Raji (cell line): ENCODE data around the gene MARCHF7.

Experiments
- POLR2A ChIP-seq: IDR thresholded peaks from 2 replicates; pipeline ENCODE4 v1.6.1; 2011; ENCODE audit warnings: low read depth, low read length, control low read depth; ENCODE audit not compliant: insufficient read depth

MARCHF7 gene

GRCh38 chr2:159753797-159754196, 41.5 kb downstream of the MARCHF7 start:
- TF ChIP-seq POLR2A = no peak

GRCh38 chr2:159755014-159755413, 42.7 kb downstream of the MARCHF7 start:
- no peak for TF ChIP-seq POLR2A

- TF ChIP-seq POLR2A = no peak
Measured at GRCh38 chr2:159755788-159756187, 43.5 kb downstream of the MARCHF7 start.

- no peak for TF ChIP-seq POLR2A
Measured at GRCh38 chr2:159758239-159758638, 45.9 kb downstream of the MARCHF7 start.

GRCh38 chr2:159758686-159759085, 46.4 kb downstream of the MARCHF7 start:
- no peak for TF ChIP-seq POLR2A

GRCh38 chr2:159759577-159759976, 47.3 kb downstream of the MARCHF7 start:
- TF ChIP-seq POLR2A = no peak

GRCh38 chr2:159760326-159760725, 48.0 kb downstream of the MARCHF7 start:
- TF ChIP-seq POLR2A = no peak

GRCh38 chr2:159762075-159762474, 49.8 kb downstream of the MARCHF7 start:
- no peak for TF ChIP-seq POLR2A
